NCI-H146 treated with DMSO at 0.1 percent for 48 hours (cell line): ENCODE data around the gene ST7L.
A peak's percentile ranks its signal among the peaks of the same experiment; 100 is the strongest.

ENCODE experiments used
- DNase-seq: peaks from one replicate; lab custom pipeline; 2025; ENCODE audit not compliant: unreplicated experiment; lab: John Stamatoyannopoulos, UW

Gene ST7L

GRCh38 chr1:112518186-112518585 lies 100.8 kb downstream of the ST7L start:
- no peak for DNase-seq

GRCh38 chr1:112517646-112518045 lies 101.3 kb downstream of the ST7L start:
- DNase-seq: no peak

- DNase-seq: no peak
Measured at GRCh38 chr1:112517231-112517630, 101.7 kb downstream of the ST7L start.

GRCh38 chr1:112516141-112516540 lies 102.8 kb downstream of the ST7L start:
- DNase-seq: no peak

GRCh38 chr1:112515311-112516009 lies 103.5 kb downstream of the ST7L start:
- DNase-seq: no peak

GRCh38 chr1:112514901-112515300 lies 104.0 kb downstream of the ST7L start:
- no peak for DNase-seq

GRCh38 chr1:112513112-112513870 lies 105.7 kb downstream of the ST7L start:
- DNase-seq: no peak

- DNase-seq: no peak
Measured at GRCh38 chr1:112511897-112512296, 107.0 kb downstream of the ST7L start.

GRCh38 chr1:112510340-112510739 lies 108.6 kb downstream of the ST7L start:
- DNase-seq: no peak

- DNase-seq: no peak
Measured at GRCh38 chr1:112509660-112510178, 109.2 kb downstream of the ST7L start.

- no peak for DNase-seq
Measured at GRCh38 chr1:112509005-112509659, 109.8 kb downstream of the ST7L start.

GRCh38 chr1:112508278-112509004 lies 110.5 kb downstream of the ST7L start, which contains the start of gene WNT2B:
TSS of gene WNT2B (plus strand) at chr1:112508965. CDS start at chr1:112509263, 298 bp downstream.
- DNase-seq: peak; percentile 10

GRCh38 chr1:112507921-112508277 lies 111.0 kb downstream of the ST7L start:
- no peak for DNase-seq

- DNase-seq: no peak
Measured at GRCh38 chr1:112507336-112507735, 111.6 kb downstream of the ST7L start.

GRCh38 chr1:112506731-112507130 lies 112.2 kb downstream of the ST7L start:
- DNase-seq: no peak

GRCh38 chr1:112506306-112506705 lies 112.6 kb downstream of the ST7L start:
- no peak for DNase-seq

- no peak for DNase-seq
Measured at GRCh38 chr1:112505878-112506277, 113.1 kb downstream of the ST7L start.

GRCh38 chr1:112505400-112505785 lies 113.5 kb downstream of the ST7L start:
- DNase-seq: no peak

- no peak for DNase-seq
Measured at GRCh38 chr1:112504661-112505399, 114.1 kb downstream of the ST7L start.

- no peak for DNase-seq
Measured at GRCh38 chr1:112504001-112504660, 114.8 kb downstream of the ST7L start.
